HEK293 (cell line): ENCODE measurements around the gene RIC8B.

Source experiments
- ZNF571 ChIP-seq: fragments of 450-650 bp; formaldehyde crosslinking; IDR thresholded peaks from 2 replicates; pipeline ENCODE4 v1.5.0; 2017; ENCODE audit warnings: missing biosample characterization, missing genetic modification characterization
- ZNF660 ChIP-seq: fragments of 450-650 bp; IDR thresholded peaks from 2 replicates; pipeline ENCODE4 v1.5.1; 2018; ENCODE audit warnings: missing biosample characterization, mild to moderate bottlenecking, missing genetic modification characterization
- TF ChIP-seq, protein P1 (sequence below): fragments of 450-650 bp; formaldehyde crosslinking; IDR thresholded peaks from 2 replicates; pipeline ENCODE4 v1.5.1; 2016; ENCODE audit warnings: missing biosample characterization, missing genetic modification characterization
- TF ChIP-seq, protein P2 (sequence below): fragments of 450-650 bp; formaldehyde crosslinking; IDR thresholded peaks from 2 replicates; pipeline ENCODE4 v1.5.1; 2016; ENCODE audit warnings: missing biosample characterization, missing genetic modification characterization, low read depth
- TF ChIP-seq, protein P3 (sequence below): sonication (generic); formaldehyde crosslinking; IDR thresholded peaks from 2 replicates; pipeline ENCODE4 v1.8.1; 2022; ENCODE audit warnings: mild to moderate bottlenecking, moderate library complexity, missing genetic modification reagents

DNA sequence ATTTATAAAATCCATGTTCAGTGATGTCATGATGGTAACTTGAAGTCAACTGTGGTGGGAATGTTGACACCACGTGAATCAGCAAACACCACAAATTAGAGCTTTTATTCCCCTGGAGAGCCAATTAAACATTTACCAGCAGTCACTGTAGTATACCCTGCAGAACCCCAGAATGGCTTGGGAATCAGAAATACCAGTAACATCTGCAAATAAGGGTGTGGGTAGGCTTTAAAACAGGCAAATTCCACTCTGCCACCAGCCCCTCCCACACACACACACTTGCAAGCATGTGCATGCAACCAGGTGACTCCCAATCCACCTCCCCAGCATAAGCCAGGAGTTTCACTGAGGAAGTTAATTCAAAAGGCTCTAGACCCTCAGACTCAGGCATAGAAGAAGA, 117.6 kb downstream of the RIC8B start:
- TF ChIP-seq, protein P1, sequence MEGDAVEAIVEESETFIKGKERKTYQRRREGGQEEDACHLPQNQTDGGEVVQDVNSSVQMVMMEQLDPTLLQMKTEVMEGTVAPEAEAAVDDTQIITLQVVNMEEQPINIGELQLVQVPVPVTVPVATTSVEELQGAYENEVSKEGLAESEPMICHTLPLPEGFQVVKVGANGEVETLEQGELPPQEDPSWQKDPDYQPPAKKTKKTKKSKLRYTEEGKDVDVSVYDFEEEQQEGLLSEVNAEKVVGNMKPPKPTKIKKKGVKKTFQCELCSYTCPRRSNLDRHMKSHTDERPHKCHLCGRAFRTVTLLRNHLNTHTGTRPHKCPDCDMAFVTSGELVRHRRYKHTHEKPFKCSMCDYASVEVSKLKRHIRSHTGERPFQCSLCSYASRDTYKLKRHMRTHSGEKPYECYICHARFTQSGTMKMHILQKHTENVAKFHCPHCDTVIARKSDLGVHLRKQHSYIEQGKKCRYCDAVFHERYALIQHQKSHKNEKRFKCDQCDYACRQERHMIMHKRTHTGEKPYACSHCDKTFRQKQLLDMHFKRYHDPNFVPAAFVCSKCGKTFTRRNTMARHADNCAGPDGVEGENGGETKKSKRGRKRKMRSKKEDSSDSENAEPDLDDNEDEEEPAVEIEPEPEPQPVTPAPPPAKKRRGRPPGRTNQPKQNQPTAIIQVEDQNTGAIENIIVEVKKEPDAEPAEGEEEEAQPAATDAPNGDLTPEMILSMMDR (tag by site-specific recombination): no peak
- TF ChIP-seq ZNF660 (tag by site-specific recombination) (no peak), ZNF571 (tag by site-specific recombination) (no peak)
- TF ChIP-seq, protein P2, sequence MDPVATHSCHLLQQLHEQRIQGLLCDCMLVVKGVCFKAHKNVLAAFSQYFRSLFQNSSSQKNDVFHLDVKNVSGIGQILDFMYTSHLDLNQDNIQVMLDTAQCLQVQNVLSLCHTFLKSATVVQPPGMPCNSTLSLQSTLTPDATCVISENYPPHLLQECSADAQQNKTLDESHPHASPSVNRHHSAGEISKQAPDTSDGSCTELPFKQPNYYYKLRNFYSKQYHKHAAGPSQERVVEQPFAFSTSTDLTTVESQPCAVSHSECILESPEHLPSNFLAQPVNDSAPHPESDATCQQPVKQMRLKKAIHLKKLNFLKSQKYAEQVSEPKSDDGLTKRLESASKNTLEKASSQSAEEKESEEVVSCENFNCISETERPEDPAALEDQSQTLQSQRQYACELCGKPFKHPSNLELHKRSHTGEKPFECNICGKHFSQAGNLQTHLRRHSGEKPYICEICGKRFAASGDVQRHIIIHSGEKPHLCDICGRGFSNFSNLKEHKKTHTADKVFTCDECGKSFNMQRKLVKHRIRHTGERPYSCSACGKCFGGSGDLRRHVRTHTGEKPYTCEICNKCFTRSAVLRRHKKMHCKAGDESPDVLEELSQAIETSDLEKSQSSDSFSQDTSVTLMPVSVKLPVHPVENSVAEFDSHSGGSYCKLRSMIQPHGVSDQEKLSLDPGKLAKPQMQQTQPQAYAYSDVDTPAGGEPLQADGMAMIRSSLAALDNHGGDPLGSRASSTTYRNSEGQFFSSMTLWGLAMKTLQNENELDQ: no peak
- TF ChIP-seq, protein P3, sequence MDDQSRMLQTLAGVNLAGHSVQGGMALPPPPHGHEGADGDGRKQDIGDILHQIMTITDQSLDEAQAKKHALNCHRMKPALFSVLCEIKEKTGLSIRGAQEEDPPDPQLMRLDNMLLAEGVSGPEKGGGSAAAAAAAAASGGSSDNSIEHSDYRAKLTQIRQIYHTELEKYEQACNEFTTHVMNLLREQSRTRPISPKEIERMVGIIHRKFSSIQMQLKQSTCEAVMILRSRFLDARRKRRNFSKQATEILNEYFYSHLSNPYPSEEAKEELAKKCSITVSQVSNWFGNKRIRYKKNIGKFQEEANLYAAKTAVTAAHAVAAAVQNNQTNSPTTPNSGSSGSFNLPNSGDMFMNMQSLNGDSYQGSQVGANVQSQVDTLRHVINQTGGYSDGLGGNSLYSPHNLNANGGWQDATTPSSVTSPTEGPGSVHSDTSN: no peak
